Type B pancreatic cell (in vitro differentiated cells): ENCODE results near the gene SIRT7. TPM values are rescaled to one million over a fixed set of nuclear protein-coding genes. Genes with fewer than 3 reads are reported as not detected.

ENCODE experiments used
- DNase-seq: peaks from one replicate; pipeline ENCODE4 v3.0.0; 2021; ENCODE audit warnings: mixed read lengths; ENCODE audit not compliant: unreplicated experiment; ENCODE audit errors: extremely low spot score
- H3K27ac Mint-ChIP-seq: 2 replicates; pipeline ENCODE4 v1.8.0; 2021; ENCODE audit warnings: mild to moderate bottlenecking, mixed read lengths
- H3K27me3 Mint-ChIP-seq: 2 replicates; pipeline ENCODE4 v1.8.0; 2021; ENCODE audit warnings: mixed read lengths
- H3K36me3 Mint-ChIP-seq: 2 replicates; pipeline ENCODE4 v1.8.0; 2021; ENCODE audit warnings: mixed read lengths
- H3K4me1 Mint-ChIP-seq: one replicate; pipeline ENCODE4 v1.8.0; 2021; ENCODE audit warnings: mixed read lengths; ENCODE audit not compliant: unreplicated experiment
- H3K4me3 Mint-ChIP-seq: 2 replicates; pipeline ENCODE4 v1.8.0; 2021; ENCODE audit warnings: mild to moderate bottlenecking, mixed read lengths
- H3K9me3 Mint-ChIP-seq: 2 replicates; pipeline ENCODE4 v1.8.0; 2021; ENCODE audit warnings: mixed read lengths
- CTCF ChIP-seq: fragments of 200-600 bp; sonication (generic); conservative IDR thresholded peaks from 2 replicates; pipeline ENCODE4 v1.5.0; 2021; ENCODE audit warnings: antibody characterized with exemption, mild to moderate bottlenecking
- total RNA-seq: library from RNA; stranded (reverse); gene quantifications from 2 replicates; pipeline ENCODE4 v1.2.1, GENCODE V29; 2021; ENCODE audit warnings: low replicate concordance

Gene SIRT7
- total RNA-seq, 1 donor from 2014 or later: 29.9 TPM

- Mint-ChIP-seq H3K27ac (no peak overlapping the region), H3K27me3 (peaks cover 9% of the 10 kb centered on the region), H3K9me3 (no peaks in the 10 kb centered on the region), H3K36me3 (peaks cover 12% of the 10 kb centered on the region), H3K4me1 (peaks cover 7% of the 10 kb centered on the region), H3K4me3 (peak overlapping the region; percentile 61)
- no peak for TF ChIP-seq CTCF
- DNase-seq: no peak
Measured at GRCh38 chr17:81903415-81903831, 14.6 kb downstream of the SIRT7 start.

DNA sequence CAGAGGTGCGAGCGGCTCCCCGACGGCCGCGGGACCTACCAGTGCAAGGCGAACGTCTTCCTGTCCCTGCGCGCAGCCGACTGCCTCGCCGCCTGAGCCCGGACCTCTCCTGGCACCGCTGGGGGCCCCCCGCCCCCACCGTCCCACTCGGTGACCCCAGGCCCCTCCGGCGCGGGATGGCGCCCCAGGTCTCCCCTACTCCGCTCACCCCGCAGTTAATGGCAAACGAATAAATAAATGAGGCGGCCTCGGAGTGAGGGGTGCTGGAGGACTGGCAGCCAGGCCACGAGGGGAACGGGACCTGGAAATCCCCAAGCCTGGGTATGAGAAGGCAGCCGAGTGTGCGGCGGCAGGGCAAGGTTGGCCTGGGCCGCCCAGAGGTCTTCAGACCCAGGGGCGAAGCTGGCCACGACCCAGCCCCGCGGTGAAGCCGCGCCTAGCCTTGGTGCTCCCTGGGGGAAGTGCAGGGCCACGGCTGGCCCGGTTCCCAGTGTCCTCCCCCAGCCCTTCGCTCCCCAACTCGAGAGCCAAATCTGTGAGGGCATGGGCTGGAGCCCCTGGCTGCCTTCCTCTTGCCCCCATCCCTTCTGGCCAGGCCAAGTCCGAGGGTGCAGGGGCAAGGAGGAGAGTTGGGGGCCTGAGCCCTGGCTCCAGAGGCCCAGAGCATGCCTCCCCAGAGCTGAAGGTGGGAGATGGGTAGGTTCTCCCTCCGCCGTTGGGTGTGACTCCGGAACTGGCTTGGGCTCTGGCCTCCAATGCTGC is 15.1 kb downstream of the SIRT7 start:
- H3K9me3 Mint-ChIP-seq: no peaks in the 10 kb centered on the region
- TF ChIP-seq CTCF: no peak
- no peak for DNase-seq
- no peak overlapping the region for H3K27ac Mint-ChIP-seq
- peaks cover 9% of the 10 kb centered on the region for H3K27me3 Mint-ChIP-seq
- peaks cover 7% of the 10 kb centered on the region for H3K4me1 Mint-ChIP-seq
- H3K36me3 Mint-ChIP-seq: peaks cover 14% of the 10 kb centered on the region
- H3K4me3 Mint-ChIP-seq: no peak overlapping the region

DNA sequence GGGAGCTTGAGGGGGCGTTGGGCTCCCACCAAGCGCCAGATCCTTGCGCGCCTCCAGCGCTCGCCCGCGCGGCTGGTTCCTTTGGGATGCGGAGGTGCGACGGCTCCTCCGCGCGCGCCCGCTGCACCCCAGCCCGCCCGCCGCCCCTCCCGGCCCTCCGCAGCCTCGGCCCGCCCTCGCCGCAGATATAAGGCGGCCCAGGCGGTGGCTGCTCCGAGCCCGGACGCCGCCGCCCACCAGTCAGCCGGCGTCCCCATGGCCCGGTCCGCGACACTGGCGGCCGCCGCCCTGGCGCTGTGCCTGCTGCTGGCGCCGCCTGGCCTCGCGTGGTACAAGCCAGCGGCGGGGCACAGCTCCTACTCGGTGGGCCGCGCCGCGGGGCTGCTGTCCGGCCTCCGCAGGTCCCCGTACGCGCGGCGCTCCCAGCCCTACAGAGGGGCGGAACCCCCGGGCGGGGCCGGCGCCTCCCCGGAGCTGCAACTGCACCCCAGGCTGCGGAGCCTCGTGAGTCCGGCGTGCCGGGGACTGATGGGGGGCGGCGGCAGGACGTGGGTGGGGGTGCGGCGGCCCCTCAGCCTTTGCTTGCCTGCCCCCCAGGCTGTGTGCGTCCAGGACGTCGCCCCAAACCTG is 15.8 kb downstream of the SIRT7 start, which contains the start of gene NPB:
Gene NPB (plus strand): TSS at position 216 of the 630 bp plus-strand sequence. CDS start 40 bp downstream, at position 256.
- Mint-ChIP-seq H3K27me3 (peaks cover 9% of the 10 kb centered on the region), H3K4me1 (peaks cover 7% of the 10 kb centered on the region), H3K36me3 (peaks cover 15% of the 10 kb centered on the region), H3K9me3 (no peaks in the 10 kb centered on the region), H3K4me3 (peak within 1 kb of the TSS; percentile 77), H3K27ac (no peak within 1 kb of the TSS)
- no peak for DNase-seq
- TF ChIP-seq CTCF: no peak

GRCh38 chr17:81901167-81902022 is 16.6 kb downstream of the SIRT7 start:
- Mint-ChIP-seq H3K9me3 (no peaks in the 10 kb centered on the region), H3K4me3 (peak overlapping the region; percentile 77), H3K27me3 (peaks cover 9% of the 10 kb centered on the region), H3K36me3 (peaks cover 15% of the 10 kb centered on the region), H3K27ac (no peak overlapping the region), H3K4me1 (peaks cover 7% of the 10 kb centered on the region)
- TF ChIP-seq CTCF: no peak
- no peak for DNase-seq

DNA sequence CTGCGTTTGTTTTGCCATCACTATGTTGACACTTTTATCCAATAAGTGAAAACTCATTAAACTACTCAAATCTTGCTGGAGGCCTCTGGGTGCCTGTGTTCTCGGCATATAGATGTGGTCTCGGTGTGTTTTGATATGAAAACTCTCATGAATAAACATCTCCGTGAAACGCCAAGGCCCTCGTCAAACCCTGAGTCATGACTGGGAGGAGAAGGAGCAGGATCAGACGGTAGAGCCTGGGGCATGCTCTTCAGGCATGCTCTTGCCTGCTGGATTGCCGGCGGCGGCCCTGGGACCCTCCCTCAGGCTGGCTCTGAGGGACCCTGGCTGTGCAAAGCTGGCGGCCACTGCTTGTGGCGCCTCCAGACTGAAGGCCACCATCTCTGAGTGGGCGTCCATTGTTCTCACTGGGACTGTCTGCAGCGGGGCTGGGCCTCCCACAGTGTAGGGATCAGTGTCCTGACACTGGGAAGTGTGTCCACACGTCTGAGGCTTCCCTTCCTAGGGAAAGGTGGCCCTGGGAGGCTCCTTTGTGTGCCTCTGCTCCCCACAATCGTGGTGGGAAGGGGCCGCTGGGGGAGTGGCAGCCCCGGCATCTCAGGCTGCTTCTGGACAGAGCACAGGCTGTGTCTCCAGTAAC is 17.7 kb downstream of the SIRT7 start:
- H3K27ac Mint-ChIP-seq: no peak overlapping the region
- H3K4me1 Mint-ChIP-seq: peaks cover 7% of the 10 kb centered on the region
- no peak for TF ChIP-seq CTCF
- H3K9me3 Mint-ChIP-seq: no peaks in the 10 kb centered on the region
- DNase-seq: no peak
- peaks cover 9% of the 10 kb centered on the region for H3K27me3 Mint-ChIP-seq
- H3K36me3 Mint-ChIP-seq: peaks cover 15% of the 10 kb centered on the region
- no peak overlapping the region for H3K4me3 Mint-ChIP-seq
